Motor neuron (in vitro differentiated cells): ENCODE data around the gene POLRMT. TPM values are rescaled to one million over a fixed set of nuclear protein-coding genes. Genes with fewer than 3 reads are reported as not detected.

Source experiments
- ATAC-seq, 8 experiments: fragments of 200-7000 bp; cut with Tn5 transposase; replicated peaks in 6 of 8; 2 replicates each; pipeline ENCODE4 v1.8.0; 2021; ENCODE audit warnings: mild to moderate bottlenecking in 8 of 8, moderate library complexity in 8 of 8
- H3K27ac ChIP-seq, 2 donors: fragments of 250-450 bp; sonication (Bioruptor Pico); 2 replicates each; pipeline ENCODE4 v1.9.0; 2021; ENCODE audit warnings: antibody characterized with exemption in 2 of 2, mild to moderate bottlenecking in 2 of 2, moderate library complexity in 1 of 2
- H3K4me1 ChIP-seq, 2 donors: fragments of 250-450 bp; sonication (Bioruptor Pico); replicated peaks in 1 of 2; 2 replicates each; pipeline ENCODE4 v1.6.1; 2021; ENCODE audit warnings: antibody characterized with exemption in 2 of 2, mild to moderate bottlenecking in 2 of 2, moderate library complexity in 1 of 2
- H3K4me3 ChIP-seq, 5 donors: fragments of 250-450 bp; sonication (Bioruptor Pico); 2 replicates each; pipeline ENCODE4 v1.9.0; 2021; ENCODE audit warnings: antibody characterized with exemption in 5 of 5, mild to moderate bottlenecking in 5 of 5, moderate library complexity in 4 of 5
- WGBS, 10 experiments: fragments of 450-650 bp; shearing (Covaris generic); methylation state at CpG; one replicate each; pipeline ENCODE4 v1.0.0; 2022; 5-methylcytosine and 5-hydroxymethylcytosine counted together
- in situ Hi-C, 9 experiments: fragments of 400-800 bp; cut with MboI; loops; one replicate each; pipeline ENCODE4 v1.15.0; 2021; ENCODE audit warnings: low sequenced_read_pairs in 9 of 9, low pct_unique_long_range_greater_than_20kb in 2 of 9; ENCODE audit not compliant: unreplicated experiment in 9 of 9
- total RNA-seq, 8 experiments: library from RNA; unstranded; fragments of 300-600 nt; gene quantifications; 2 replicates each; pipeline versions ENCODE4 v1.2.3 to v1.2.4, GENCODE V29; 2022

The POLRMT gene
- total RNA-seq, 8 experiments from 2014 or later = 18.3 to 56.9 (median 33.5) TPM

DNA sequence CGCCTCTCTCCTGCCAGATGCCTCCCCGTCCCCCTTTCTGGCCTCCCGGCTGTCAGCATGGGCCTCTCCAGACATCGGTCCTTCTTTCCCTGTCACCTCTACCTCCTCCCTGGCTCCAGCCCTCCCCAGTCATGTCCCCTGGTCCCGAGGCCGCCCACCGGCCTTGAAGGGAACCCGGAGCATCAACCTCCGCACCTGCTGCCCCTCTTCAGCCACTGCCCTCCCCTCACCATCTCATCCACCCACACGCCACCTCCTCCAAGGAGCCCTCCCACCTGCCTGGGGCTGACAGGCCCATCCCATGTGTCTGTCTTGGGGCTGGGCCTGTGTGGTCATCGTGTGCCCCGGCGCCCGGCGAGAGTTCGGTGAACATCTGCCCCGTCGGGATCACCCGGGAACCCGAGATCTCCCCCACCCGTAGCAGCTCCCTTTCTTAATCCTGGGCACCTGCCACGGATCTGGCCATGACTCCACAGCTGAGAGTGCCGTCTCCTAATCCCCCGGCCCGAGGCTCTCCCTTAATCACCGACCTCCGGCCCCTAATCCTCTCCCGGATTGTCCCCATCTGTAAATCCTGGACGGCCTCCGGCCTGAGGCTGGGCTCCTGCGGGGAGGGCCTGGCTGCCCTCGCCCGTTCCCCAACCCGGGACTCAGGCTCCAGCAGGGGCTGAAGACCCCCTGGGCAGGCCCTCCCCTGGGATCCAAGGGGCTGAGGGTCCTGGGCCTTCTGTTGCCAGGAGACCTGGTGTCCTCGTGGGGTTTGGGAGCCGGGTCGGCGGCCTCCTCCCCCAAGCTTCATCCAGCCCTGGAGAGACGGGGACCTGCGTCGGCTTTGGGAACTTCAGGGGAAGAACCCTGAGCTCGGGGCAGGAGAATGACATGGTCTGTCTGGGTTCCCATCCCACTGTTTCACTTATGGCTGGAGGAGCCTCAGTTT is 37.7 kb downstream of the POLRMT start:
- peak in 1 of 8 experiments; percentile 19 for ATAC-seq
- in situ Hi-C loops = loop anchor here in 2 of 9 experiments (25.0 kb wide), 1 partner anchor 142 kb away; no protein-coding TSS in a partner anchor
- H3K4me1 ChIP-seq = peaks cover 9 to 10% of the 10 kb centered on the region in 2 donors
- no peak overlapping the region for H3K27ac ChIP-seq
- no peak overlapping the region for H3K4me3 ChIP-seq
- WGBS, 10 experiments = 60 to 88% (median 71%) methylated on average over 1 to 6 of the region's 42 CpGs; no CpG with 5 or more reads in 7 of the 10 experiments

DNA sequence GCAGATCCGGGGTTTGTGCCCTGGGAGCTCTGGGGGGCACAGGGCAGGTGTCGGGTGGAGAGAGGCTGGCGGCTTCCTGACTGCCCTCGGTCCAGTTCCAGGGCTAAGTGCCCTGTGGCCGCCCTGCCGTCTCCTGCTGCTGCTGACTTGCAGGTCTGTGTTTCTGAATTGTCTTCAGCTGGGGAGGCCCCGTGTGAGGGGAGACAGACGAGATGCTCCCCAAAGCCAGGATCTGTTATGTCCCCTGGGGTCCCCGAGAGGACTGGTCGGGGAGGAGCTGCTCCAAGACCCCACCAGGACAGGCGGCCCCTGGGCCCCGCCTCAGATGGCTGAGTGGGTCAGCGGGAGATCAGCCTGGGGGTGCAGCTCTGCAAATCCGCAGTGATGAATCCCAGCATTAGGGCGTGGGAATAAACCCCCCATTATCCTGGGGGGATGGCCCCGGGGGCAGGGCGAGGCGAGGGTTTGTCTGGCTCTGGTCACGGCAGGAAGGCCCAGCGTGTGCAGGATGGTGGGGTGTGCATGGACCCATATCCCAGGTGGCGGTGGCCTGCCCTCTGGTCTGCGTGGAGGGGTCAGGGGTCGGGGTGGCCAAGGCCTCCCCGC is 39.0 kb downstream of the POLRMT start:
- Histone ChIP-seq H3K4me1 (peaks cover 11 to 17% of the 10 kb centered on the region in 2 donors), H3K4me3 (no peak overlapping the region), H3K27ac (no peak overlapping the region)
- in situ Hi-C loops = loop anchor here in 2 of 9 experiments (25.0 kb wide), 1 partner anchor 143 kb away; no protein-coding TSS in a partner anchor
- no peak for ATAC-seq
- WGBS, 10 experiments = 0 to 100% (median 33%) methylated on average over 1 to 4 of the region's 24 CpGs; no CpG with 5 or more reads in 5 of the 10 experiments

DNA sequence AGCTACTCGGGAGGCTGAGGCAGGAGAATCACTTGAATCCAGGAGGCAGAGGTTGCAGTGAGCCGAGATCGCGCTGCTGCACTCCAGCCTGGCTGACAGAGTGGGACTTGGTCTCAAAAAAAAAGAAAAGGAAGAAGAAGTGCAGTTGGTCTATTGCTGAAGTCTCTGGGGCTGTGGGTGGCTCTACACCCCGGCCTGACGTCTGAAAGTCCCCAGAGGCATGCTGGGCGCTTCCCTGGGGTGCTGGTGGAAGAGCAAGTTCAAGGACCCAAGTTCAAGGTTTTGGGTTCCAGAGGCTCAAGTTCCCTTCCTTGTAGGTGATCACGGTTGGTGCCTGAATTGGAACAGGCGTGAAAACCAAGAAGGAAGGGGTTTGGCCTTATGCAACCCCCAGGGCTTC is 39.8 kb downstream of the POLRMT start:
- 24 to 60% (median 53%) methylated on average over 1 to 8 of the region's 9 CpGs; no CpG with 5 or more reads in 5 of the 10 experiments for WGBS, 10 experiments
- peaks cover 14 to 24% of the 10 kb centered on the region in 2 donors for H3K4me1 ChIP-seq
- in situ Hi-C loops = loop anchor here in 2 of 9 experiments (25.0 kb wide), 1 partner anchor 144 kb away; no protein-coding TSS in a partner anchor
- no peak overlapping the region for H3K4me3 ChIP-seq
- H3K27ac ChIP-seq = no peak overlapping the region
- ATAC-seq = no peak

DNA sequence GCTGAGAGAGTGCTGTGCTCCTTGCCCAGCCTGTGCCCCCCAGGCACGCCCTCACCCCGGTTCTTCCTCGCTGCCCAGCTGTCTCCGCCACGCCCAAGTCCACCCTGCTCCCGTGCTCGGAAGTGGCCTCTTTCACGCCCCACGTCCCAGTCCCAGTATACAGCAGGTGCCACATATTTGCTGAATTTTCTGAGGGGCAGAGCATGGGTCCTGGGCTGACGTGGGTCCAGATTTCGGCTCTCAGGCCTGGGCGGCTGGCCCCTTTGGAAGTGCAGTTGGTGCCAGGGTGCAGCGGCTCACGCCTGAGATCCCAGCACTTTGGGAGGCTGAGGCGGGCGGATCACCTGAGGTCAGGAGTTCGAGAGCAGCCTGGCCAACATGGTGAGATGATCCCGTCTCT is 40.3 kb downstream of the POLRMT start:
- in situ Hi-C loops = loop anchor here in 2 of 9 experiments (25.0 kb wide), 1 partner anchor 144 kb away; no protein-coding TSS in a partner anchor
- WGBS, 10 experiments = 40 to 100% (median 64%) methylated on average over 1 to 7 of the region's 18 CpGs; no CpG with 5 or more reads in 6 of the 10 experiments

DNA sequence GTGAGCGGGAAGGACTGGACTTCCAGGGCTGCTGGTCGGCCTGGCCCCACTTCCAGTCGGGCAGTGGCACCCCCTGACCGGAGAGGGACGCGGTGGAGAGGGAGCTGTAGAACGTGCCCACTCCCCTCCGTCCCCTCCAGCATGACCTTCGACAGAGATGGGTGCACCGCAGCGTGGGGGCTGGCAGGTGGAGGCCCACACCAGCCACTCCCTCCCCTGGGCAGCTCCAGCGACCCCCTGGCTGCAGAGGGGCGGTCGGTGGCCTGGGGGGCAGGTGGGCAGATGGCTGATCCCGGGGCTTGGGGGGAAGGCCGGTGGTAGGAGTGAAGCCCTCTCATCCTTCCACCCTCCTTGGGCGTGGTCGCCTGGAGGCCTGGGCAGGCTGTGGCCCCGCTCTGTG is 41.2 kb downstream of the POLRMT start:
- no peak for ATAC-seq
- H3K27ac ChIP-seq = no peak overlapping the region
- no peak overlapping the region for H3K4me3 ChIP-seq
- WGBS, 10 experiments = 40% methylated on average over 4 of the region's 19 CpGs; no CpG with 5 or more reads in 9 of the 10 experiments
- in situ Hi-C loops = loop anchor here in 2 of 9 experiments (25.0 kb wide), 1 partner anchor 145 kb away; no protein-coding TSS in a partner anchor
- H3K4me1 ChIP-seq = peaks cover 16 to 32% of the 10 kb centered on the region in 2 donors

More for the DNA sequence above, 40.3 kb downstream of the POLRMT start:
- H3K27ac ChIP-seq = no peak overlapping the region
- no peak for ATAC-seq
- H3K4me1 ChIP-seq = peaks cover 16 to 28% of the 10 kb centered on the region in 2 donors
- H3K4me3 ChIP-seq = no peak overlapping the region

DNA sequence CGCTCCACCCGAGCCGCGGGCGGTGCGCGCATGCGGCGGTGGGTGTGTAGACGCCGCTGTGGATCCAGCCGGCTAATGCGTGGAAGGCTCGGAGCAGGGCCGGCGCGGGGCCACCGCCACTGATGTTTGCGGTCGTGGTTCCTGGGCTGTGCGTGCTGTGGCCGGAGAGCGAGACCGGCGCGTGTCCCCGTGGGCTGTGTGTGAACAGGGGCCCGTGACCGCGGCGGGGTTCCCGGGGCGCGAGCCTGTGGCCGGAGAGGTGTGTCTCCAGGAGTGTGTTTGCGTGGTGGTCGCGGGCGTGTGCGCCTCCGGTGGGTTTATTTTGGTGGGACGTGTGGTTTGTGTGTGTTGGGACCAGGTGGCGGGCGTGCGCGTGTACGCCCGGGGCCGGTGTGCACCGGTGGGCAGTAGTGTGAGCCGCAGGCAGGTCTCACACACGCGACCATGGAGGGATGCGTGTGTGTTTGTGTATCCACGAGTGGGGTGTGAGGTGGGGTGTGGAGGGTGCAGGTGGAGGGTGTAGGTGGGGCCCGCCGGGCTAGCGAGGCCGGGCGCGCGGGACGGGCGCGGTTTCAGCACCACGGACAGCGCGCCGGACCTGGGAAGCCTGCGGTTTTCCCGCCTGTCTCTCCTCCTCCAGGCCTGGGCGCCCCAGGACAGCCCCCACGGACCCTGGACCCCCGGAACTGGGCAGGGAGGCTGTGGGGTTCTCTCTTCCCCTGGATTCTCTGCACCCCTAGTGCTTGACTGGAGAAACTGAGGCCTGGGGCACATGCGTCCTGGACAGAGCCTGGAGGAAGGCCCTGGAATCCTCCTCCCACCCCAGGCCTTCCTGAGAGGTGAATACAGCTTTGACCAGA is 42.0 kb downstream of the POLRMT start:
- WGBS, 10 experiments = 36% methylated on average over 9 of the region's 75 CpGs; no CpG with 5 or more reads in 9 of the 10 experiments
- peak in 1 of 8 experiments; percentile 5 for ATAC-seq
- Histone ChIP-seq H3K4me3 (peak overlapping the region; percentile 52 to 92 (median 63)), H3K27ac (no peak overlapping the region), H3K4me1 (peaks cover 16 to 32% of the 10 kb centered on the region in 2 donors)
- in situ Hi-C loops = loop anchor here in 2 of 9 experiments (25.0 kb wide), 1 partner anchor 146 kb away; no protein-coding TSS in a partner anchor

DNA sequence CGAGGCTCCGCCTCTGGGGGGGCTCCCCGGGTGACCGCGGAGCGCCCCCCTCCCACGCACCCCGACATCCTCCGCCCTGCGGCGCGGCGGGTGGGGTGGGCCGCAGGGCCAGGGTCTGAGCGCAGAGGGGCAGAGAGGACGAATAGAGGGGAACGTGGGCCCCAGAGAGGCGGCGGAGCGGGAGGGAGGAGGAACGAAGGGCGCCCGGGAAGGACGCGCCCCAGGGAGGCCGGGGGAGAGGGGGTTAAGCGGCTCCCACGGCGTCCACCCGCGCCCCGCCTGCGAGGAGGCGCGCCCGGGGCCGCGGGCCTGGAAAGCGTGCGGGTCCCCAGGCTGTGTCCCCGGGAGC is 42.6 kb downstream of the POLRMT start:
- Histone ChIP-seq H3K4me3 (peak overlapping the region; percentile 52 to 92 (median 63)), H3K4me1 (peaks cover 16 to 32% of the 10 kb centered on the region in 2 donors), H3K27ac (no peak overlapping the region)
- in situ Hi-C loops = loop anchor here in 2 of 9 experiments (25.0 kb wide), 1 partner anchor 147 kb away; no protein-coding TSS in a partner anchor
- WGBS, 10 experiments = no CpG with 5 or more reads among the region's 41 CpGs
- peak in 3 of 8 experiments; percentile 2 to 4 (median 3) for ATAC-seq

DNA sequence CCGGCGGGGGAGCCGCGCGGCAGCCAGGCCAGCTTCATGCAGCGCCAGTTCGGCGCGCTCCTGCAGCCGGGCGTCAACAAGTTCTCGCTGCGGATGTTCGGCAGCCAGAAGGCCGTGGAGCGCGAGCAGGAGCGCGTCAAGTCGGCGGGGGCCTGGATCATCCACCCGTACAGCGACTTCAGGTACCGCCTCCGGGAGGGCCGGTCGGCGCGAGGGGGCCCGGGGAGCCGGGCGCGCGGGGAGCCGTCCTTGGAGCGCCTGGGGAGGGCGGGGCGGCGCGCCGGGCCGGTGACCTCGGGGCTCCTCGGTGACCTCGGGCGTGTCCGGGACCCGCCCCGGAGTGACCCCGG is 43.0 kb downstream of the POLRMT start:
- Histone ChIP-seq H3K4me1 (peaks cover 16 to 32% of the 10 kb centered on the region in 2 donors), H3K4me3 (peak overlapping the region; percentile 52 to 92 (median 63)), H3K27ac (no peak overlapping the region)
- WGBS, 10 experiments = no CpG with 5 or more reads among the region's 50 CpGs
- in situ Hi-C loops = loop anchor here in 2 of 9 experiments (25.0 kb wide), 1 partner anchor 147 kb away; no protein-coding TSS in a partner anchor
- ATAC-seq = peak in 6 of 8 experiments; percentile 1 to 14 (median 4)

DNA sequence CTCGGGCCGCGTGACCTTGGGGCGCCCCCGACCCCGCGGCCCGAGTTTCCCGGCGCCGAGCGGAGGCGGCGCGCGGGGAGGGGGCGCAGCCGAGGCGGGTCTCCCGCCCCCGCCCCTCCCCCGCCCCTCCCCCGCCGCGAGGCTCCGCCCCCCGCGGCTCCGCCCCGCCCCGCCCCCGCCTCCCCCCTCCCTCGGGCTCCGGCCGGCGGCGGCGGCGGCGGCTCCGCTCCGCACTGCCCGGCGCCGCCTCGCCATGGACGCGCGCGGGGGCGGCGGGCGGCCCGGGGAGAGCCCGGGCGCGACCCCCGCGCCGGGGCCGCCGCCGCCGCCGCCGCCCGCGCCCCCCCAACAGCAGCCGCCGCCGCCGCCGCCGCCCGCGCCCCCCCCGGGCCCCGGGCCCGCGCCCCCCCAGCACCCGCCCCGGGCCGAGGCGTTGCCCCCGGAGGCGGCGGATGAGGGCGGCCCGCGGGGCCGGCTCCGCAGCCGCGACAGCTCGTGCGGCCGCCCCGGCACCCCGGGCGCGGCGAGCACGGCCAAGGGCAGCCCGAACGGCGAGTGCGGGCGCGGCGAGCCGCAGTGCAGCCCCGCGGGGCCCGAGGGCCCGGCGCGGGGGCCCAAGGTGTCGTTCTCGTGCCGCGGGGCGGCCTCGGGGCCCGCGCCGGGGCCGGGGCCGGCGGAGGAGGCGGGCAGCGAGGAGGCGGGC is 43.5 kb downstream of the POLRMT start, which contains the start of gene HCN2:
HCN2 (plus strand) TSS at position 189 of the 703 bp plus-strand sequence; CDS start at position 254, 65 bp downstream.
- Histone ChIP-seq H3K27ac (peak within 1 kb of the TSS in 1 of 2 donors; percentile 46), H3K4me1 (peaks cover 16 to 32% of the 10 kb centered on the region in 2 donors), H3K4me3 (peak within 1 kb of the TSS; percentile 52 to 92 (median 63))
- WGBS, 10 experiments = no CpG with 5 or more reads among the region's 132 CpGs
- peak in 5 of 8 experiments; percentile 15 to 36 (median 31) for ATAC-seq
- in situ Hi-C loops = loop anchor here in 2 of 9 experiments (25.0 kb wide), 1 partner anchor 147 kb away; no protein-coding TSS in a partner anchor

DNA sequence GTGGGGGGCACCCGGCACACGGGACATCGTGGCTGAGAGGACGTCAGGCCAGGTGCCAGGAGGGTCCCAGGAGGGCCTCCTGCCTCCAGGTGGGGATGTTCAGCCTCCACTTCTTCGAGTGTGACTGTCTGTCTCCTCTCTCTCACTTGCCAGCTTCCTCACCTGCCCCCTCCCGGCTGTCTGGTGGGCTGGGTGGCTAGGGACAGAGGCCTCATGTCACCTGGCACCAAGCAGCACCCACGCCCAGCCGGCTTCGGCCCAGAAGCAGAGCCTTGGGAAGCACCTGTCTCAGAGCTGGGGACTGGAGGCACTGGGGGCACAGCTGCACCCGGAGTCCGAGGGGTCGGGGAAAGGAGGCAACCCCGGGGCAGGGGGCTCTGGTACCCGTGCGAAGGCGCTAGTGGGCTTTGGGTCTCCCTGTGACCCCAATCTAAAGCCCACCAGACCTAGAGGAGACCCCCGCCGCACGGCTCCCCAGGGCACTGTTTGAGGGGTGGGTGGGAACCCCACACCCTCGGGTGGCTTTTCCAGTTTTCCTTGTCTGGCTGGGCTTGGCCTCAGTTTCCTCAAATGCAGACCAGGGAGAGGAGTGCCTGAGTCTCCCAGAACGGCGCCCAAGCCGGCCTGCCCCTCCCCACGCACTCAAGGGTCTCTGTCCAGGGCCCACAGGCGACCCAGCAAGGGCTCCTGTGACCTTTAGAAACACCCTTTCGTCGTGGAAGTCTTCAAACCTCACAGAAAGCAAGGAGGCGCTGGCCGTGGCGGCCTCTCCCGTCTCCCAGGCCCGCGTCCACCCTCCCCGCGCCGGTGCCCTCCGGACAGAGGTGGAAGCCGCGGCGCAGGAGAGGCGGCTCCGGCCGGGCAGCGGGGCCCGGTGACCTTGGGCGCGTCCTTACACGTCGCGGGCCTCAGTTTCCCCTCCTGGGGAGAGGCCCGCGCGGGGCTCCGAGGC is 44.3 kb downstream of the POLRMT start:
- ATAC-seq = peak in 5 of 8 experiments; percentile 5 to 35 (median 29)
- in situ Hi-C loops = loop anchor here in 2 of 9 experiments (25.0 kb wide), 1 partner anchor 148 kb away; no protein-coding TSS in a partner anchor
- Histone ChIP-seq H3K4me1 (peaks cover 16 to 32% of the 10 kb centered on the region in 2 donors), H3K27ac (peak overlapping the region in 1 of 2 donors; percentile 10), H3K4me3 (peak overlapping the region; percentile 36 to 92 (median 63))
- 3 to 55% methylated on average over 4 to 8 of the region's 54 CpGs; no CpG with 5 or more reads in 8 of the 10 experiments for WGBS, 10 experiments
